SU-DHL-6 (cell line): ENCODE measurements around the gene EEF2.
"Not testable (repeated sequence)": the region's sequence is repeated elsewhere in the genome, so short reads cannot be mapped to it uniquely, and the experiment has no call there.

Experiments used
- H2AFZ ChIP-seq: fragments of 200-600 bp; sonication (generic); 2 replicates; pipeline ENCODE4 v1.6.1; 2014; ENCODE audit warnings: low read depth, mild to moderate bottlenecking, moderate library complexity, mixed read lengths, antibody characterized with exemption, low read length; ENCODE audit not compliant: severe bottlenecking
- H3F3A ChIP-seq: fragments of 200-600 bp; shearing (Covaris generic); 2 replicates; pipeline ENCODE4 v1.6.0; 2016; ENCODE audit warnings: antibody characterized with exemption, mild to moderate bottlenecking; ENCODE audit not compliant: insufficient read depth
- H3K27ac ChIP-seq: fragments of 200-600 bp; sonication (generic); 2 replicates; pipeline ENCODE4 v1.5.1; 2016; ENCODE audit warnings: low read depth, mild to moderate bottlenecking, low read length, moderate library complexity, mixed read lengths
- H3K27me3 ChIP-seq: fragments of 200-600 bp; sonication (generic), shearing (Covaris generic); 2 replicates; pipeline ENCODE4 v1.6.0; 2014; ENCODE audit warnings: mild to moderate bottlenecking, low read length
- H3K36me3 ChIP-seq: fragments of 200-600 bp; sonication (generic); 2 replicates; pipeline ENCODE4 v1.6.1; 2014; ENCODE audit warnings: mild to moderate bottlenecking, low read length, mixed read lengths
- H3K4me2 ChIP-seq: fragments of 300-600, 200-600 bp; shearing (Covaris generic), sonication (generic); 2 replicates; pipeline ENCODE4 v1.6.0; 2014; ENCODE audit warnings: low read length, low read depth, mild to moderate bottlenecking; ENCODE audit not compliant: poor library complexity, severe bottlenecking
- H3K4me3 ChIP-seq: fragments of 200-600 bp; sonication (generic); 2 replicates; pipeline ENCODE4 v1.5.1; 2014; ENCODE audit warnings: antibody characterized with exemption, low read length, mild to moderate bottlenecking, mixed read lengths; ENCODE audit not compliant: insufficient read depth, poor library complexity, severe bottlenecking
- H3K79me2 ChIP-seq: fragments of 200-600 bp; sonication (generic); 2 replicates; pipeline ENCODE4 v1.6.1; 2014; ENCODE audit warnings: mild to moderate bottlenecking, low read length, moderate library complexity; ENCODE audit not compliant: insufficient read depth
- H3K9ac ChIP-seq: fragments of 200-600 bp; sonication (generic); 2 replicates; pipeline ENCODE4 v1.7.0; 2014; ENCODE audit warnings: mild to moderate bottlenecking, low read length
- H3K9me2 ChIP-seq: fragments of 200-600 bp; sonication (generic); replicated peaks from 2 replicates; pipeline ENCODE4 v1.6.1; 2014; ENCODE audit warnings: low read length; ENCODE audit not compliant: insufficient read depth
- H3K9me3 ChIP-seq: fragments of 200-600 bp; sonication (generic); 2 replicates; pipeline ENCODE4 v1.6.1; 2014; ENCODE audit warnings: low read length, mixed read lengths; ENCODE audit not compliant: insufficient read depth
- H4K20me1 ChIP-seq: fragments of 200-600 bp; sonication (generic); 2 replicates; pipeline ENCODE4 v1.6.1; 2014; ENCODE audit warnings: low read depth, mild to moderate bottlenecking, antibody characterized with exemption, low read length, moderate library complexity, mixed read lengths
- CTCF ChIP-seq: fragments of 200-600 bp; sonication (generic); IDR thresholded peaks from one replicate; pipeline ENCODE4 v1.5.1; 2017; ENCODE audit warnings: antibody characterized with exemption, mild to moderate bottlenecking, low read length, moderate library complexity; ENCODE audit not compliant: insufficient read depth, poor library complexity, severe bottlenecking
- EZH2phosphoT487 ChIP-seq: fragments of 200-600 bp; sonication (generic), shearing (Covaris generic); conservative IDR thresholded peaks from 2 replicates; pipeline ENCODE4 v1.6.1; 2018; ENCODE audit warnings: mild to moderate bottlenecking, antibody characterized with exemption, low read length, moderate library complexity, mixed read lengths

Gene EEF2

GRCh38 chr19:3944018-3944721 lies 41.1 kb downstream of the EEF2 start:
- no peak overlapping the region for H2AFZ ChIP-seq
- no peaks in the 10 kb centered on the region for H3K9me3 ChIP-seq
- no peak overlapping the region for H3K4me3 ChIP-seq
- H3K36me3 ChIP-seq, result no peaks in the 10 kb centered on the region
- no peaks in the 10 kb centered on the region for H3K27me3 ChIP-seq
- no peak overlapping the region for H3K27ac ChIP-seq
- TF ChIP-seq EZH2phosphoT487 (no peak), CTCF (no peak)
- no peak overlapping the region for H3K4me2 ChIP-seq
- no peaks in the 10 kb centered on the region for H3F3A ChIP-seq
- no peaks in the 10 kb centered on the region for H4K20me1 ChIP-seq
- no peak overlapping the region for H3K9ac ChIP-seq
- H3K9me2 ChIP-seq, result no peaks in the 10 kb centered on the region
- H3K79me2 ChIP-seq, result no peaks in the 10 kb centered on the region

GRCh38 chr19:3942790-3943409 lies 42.4 kb downstream of the EEF2 start:
- Histone ChIP-seq H3K4me3 (no peak overlapping the region), H3F3A (no peaks in the 10 kb centered on the region), H4K20me1 (no peaks in the 10 kb centered on the region), H3K27ac (no peak overlapping the region), H3K4me2 (no peak overlapping the region), H2AFZ (no peak overlapping the region), H3K27me3 (no peaks in the 10 kb centered on the region), H3K9me3 (no peaks in the 10 kb centered on the region), H3K9me2 (no peaks in the 10 kb centered on the region), H3K79me2 (no peaks in the 10 kb centered on the region), H3K36me3 (no peaks in the 10 kb centered on the region), H3K9ac (no peak overlapping the region)
- TF ChIP-seq CTCF (no peak), EZH2phosphoT487 (no peak)

GRCh38 chr19:3938300-3938950 lies 46.8 kb downstream of the EEF2 start:
- not testable (repeated sequence) for H3K9me3 ChIP-seq, H3K4me3 ChIP-seq, H3F3A ChIP-seq, H3K79me2 ChIP-seq, H3K27me3 ChIP-seq, H3K4me2 ChIP-seq, H3K36me3 ChIP-seq, H3K9ac ChIP-seq, H3K9me2 ChIP-seq, H4K20me1 ChIP-seq, H3K27ac ChIP-seq, H2AFZ ChIP-seq
